B cell (primary cell): ENCODE results near the gene OXSR1. TPM values are rescaled to one million over a fixed set of nuclear protein-coding genes. Genes with fewer than 3 reads are reported as not detected.

Experiments
- ATAC-seq: fragments of 200-7000 bp; cut with Tn5 transposase; one replicate; pipeline ENCODE4 v1.10.0; 2021; ENCODE audit warnings: low read depth, mild to moderate bottlenecking, moderate number of reproducible peaks, moderate library complexity
- CTCF ChIA-PET: fragments of 350-600 bp; sonication (Branson Sonifier 250); formaldehyde crosslinking; loops from one replicate; lab custom pipeline; 2021; ENCODE audit warnings: antibody characterized with exemption, inconsistent platforms; lab: Charles Lee
- POLR2A ChIA-PET: fragments of 350-600 bp; sonication (Branson Sonifier 250); formaldehyde crosslinking; loops from one replicate; lab custom pipeline; 2021; ENCODE audit warnings: antibody characterized with exemption; lab: Charles Lee
- DNase-seq: peaks from one replicate; pipeline ENCODE4 v3.0.0; 2013
- H2AFZ ChIP-seq: 2 replicates; pipeline ENCODE4 v1.6.1; 2012; ENCODE audit warnings: mild to moderate bottlenecking, low read depth, low read length; ENCODE audit not compliant: insufficient read depth, poor library complexity, severe bottlenecking
- H3K27ac ChIP-seq, 2 donors: 1 replicate in 1 of 2; 2 replicates in 1 of 2; pipeline ENCODE4 v1.5.1; 2012 to 2013; ENCODE audit warnings: low read length in 2 of 2, mild to moderate bottlenecking in 2 of 2, moderate library complexity in 1 of 2
- H3K27me3 ChIP-seq, 4 experiments: fragments of 200-600 bp in 1 of 4; sonication (generic) in 1 of 4; replicated peaks in 1 of 4; 1 replicate in 2 of 4; 2 replicates in 2 of 4; pipeline versions ENCODE4 v1.6.1 to v1.7.0; 2013 to 2016; ENCODE audit warnings: low read length in 3 of 4, mild to moderate bottlenecking in 2 of 4, mixed read lengths in 1 of 4, moderate library complexity in 1 of 4; ENCODE audit not compliant: insufficient read depth in 4 of 4, control insufficient read depth in 3 of 4; ENCODE audit errors: control extremely low read depth in 1 of 4
- H3K36me3 ChIP-seq, 2 experiments: replicated peaks in 1 of 2; 1 replicate in 1 of 2; 2 replicates in 1 of 2; pipeline versions ENCODE4 v1.6.1 to v1.7.1; 2013; ENCODE audit warnings: low read length in 1 of 2; ENCODE audit not compliant: insufficient read depth in 2 of 2, control insufficient read depth in 1 of 2; ENCODE audit errors: control extremely low read depth in 1 of 2, extremely low read depth in 1 of 2
- H3K4me1 ChIP-seq, 2 donors: fragments of 200-600 bp in 1 of 2; sonication (generic) in 1 of 2; 1 replicate in 1 of 2; 2 replicates in 1 of 2; pipeline versions ENCODE4 v1.5.1 to v1.6.1; 2013 to 2017; ENCODE audit warnings: low read length in 2 of 2; ENCODE audit not compliant: control insufficient read depth in 2 of 2, insufficient read depth in 2 of 2
- H3K4me2 ChIP-seq: replicated peaks from 2 replicates; pipeline ENCODE3; 2012; ENCODE audit warnings: mild to moderate bottlenecking, low read depth, low read length; ENCODE audit not compliant: poor library complexity, severe bottlenecking
- H3K4me3 ChIP-seq, 5 experiments: fragments of 200-600 bp in 1 of 5; sonication (generic) in 1 of 5; 1 replicate in 3 of 5; 2 replicates in 2 of 5; pipeline versions ENCODE4 v1.5.1 to v1.7.0; 2011 to 2016; ENCODE audit warnings: low read length in 4 of 5, mild to moderate bottlenecking in 4 of 5, low read depth in 2 of 5, control low read depth in 1 of 5, moderate library complexity in 1 of 5; ENCODE audit not compliant: insufficient read depth in 1 of 5; ENCODE audit errors: control extremely low read depth in 1 of 5, extremely low read depth in 1 of 5
- H3K79me2 ChIP-seq: fragments of 200-600 bp; sonication (generic); one replicate; pipeline ENCODE4 v1.6.0; 2016; ENCODE audit warnings: low read length; ENCODE audit not compliant: control insufficient read depth, insufficient read depth
- H3K9ac ChIP-seq: fragments of 200-600 bp; sonication (generic); 2 replicates; pipeline ENCODE4 v1.6.1; 2017; ENCODE audit warnings: mild to moderate bottlenecking, low read length, moderate library complexity
- H3K9me3 ChIP-seq, 3 donors: one replicate each; pipeline versions ENCODE4 v1.6.1 to v1.7.1; 2013; ENCODE audit warnings: low read length in 2 of 3; ENCODE audit not compliant: control insufficient read depth in 2 of 3, insufficient read depth in 1 of 3; ENCODE audit errors: control extremely low read depth in 1 of 3
- H4K20me1 ChIP-seq: 2 replicates; pipeline ENCODE4 v1.6.0; 2012; ENCODE audit warnings: mild to moderate bottlenecking, low read length; ENCODE audit not compliant: insufficient read depth, control insufficient read depth, poor library complexity, severe bottlenecking
- H3K27ac Mint-ChIP-seq: one replicate; pipeline ENCODE4 v1.8.0; 2021; ENCODE audit warnings: mixed read lengths
- H3K27me3 Mint-ChIP-seq: one replicate; pipeline ENCODE4 v1.8.0; 2021; ENCODE audit warnings: mixed read lengths
- H3K4me1 Mint-ChIP-seq: one replicate; pipeline ENCODE4 v1.8.0; 2021; ENCODE audit warnings: mixed read lengths
- H3K4me3 Mint-ChIP-seq: one replicate; pipeline ENCODE4 v1.8.0; 2021; ENCODE audit warnings: mixed read lengths
- H3K9me3 Mint-ChIP-seq: one replicate; pipeline ENCODE4 v1.8.0; 2022; ENCODE audit warnings: mixed read lengths; ENCODE audit not compliant: insufficient read depth
- CTCF ChIP-seq: fragments of 200-600 bp; IDR thresholded peaks from one replicate; pipeline ENCODE4 v1.8.0; 2022; ENCODE audit warnings: antibody characterized with exemption, mild to moderate bottlenecking
- EZH2 ChIP-seq: IDR thresholded peaks from 2 replicates; pipeline ENCODE4 v1.6.1; 2012; ENCODE audit warnings: borderline replicate concordance, low read depth, mild to moderate bottlenecking, moderate library complexity, low read length; ENCODE audit not compliant: insufficient read depth, poor library complexity, severe bottlenecking
- WGBS: methylation state at CpG from one replicate; pipeline ENCODE4 v1.1.5; 2013; ENCODE audit warnings: missing lambda C conversion rate; ENCODE audit not compliant: insufficient coverage; 5-methylcytosine and 5-hydroxymethylcytosine counted together
- intact Hi-C: fragments of 100-400 bp; cut with micrococcal nuclease; formaldehyde crosslinking; loops from one replicate; pipeline ENCODE4 v1.10.0; 2022
- polyA plus RNA-seq: library from polyadenylated mRNA; depleted of rRNA; stranded (reverse); fragments of >200 nt; gene quantifications from 2 replicates; pipeline ENCODE4 v1.2.3, GENCODE V29; 2012
- total RNA-seq, 2 donors: library from RNA; stranded (reverse); fragments of 120-200 nt in 1 of 2; gene quantifications; 1 replicate in 1 of 2; 2 replicates in 1 of 2; pipeline versions ENCODE4 v1.2.3 to v1.2.4, GENCODE V29; 2013 to 2022

OXSR1 gene
- total and polyA plus RNA-seq, 2 donors (not counting 1 experiment from before 2014, with no cell fraction given): 15.5 to 41.5 TPM

DNA sequence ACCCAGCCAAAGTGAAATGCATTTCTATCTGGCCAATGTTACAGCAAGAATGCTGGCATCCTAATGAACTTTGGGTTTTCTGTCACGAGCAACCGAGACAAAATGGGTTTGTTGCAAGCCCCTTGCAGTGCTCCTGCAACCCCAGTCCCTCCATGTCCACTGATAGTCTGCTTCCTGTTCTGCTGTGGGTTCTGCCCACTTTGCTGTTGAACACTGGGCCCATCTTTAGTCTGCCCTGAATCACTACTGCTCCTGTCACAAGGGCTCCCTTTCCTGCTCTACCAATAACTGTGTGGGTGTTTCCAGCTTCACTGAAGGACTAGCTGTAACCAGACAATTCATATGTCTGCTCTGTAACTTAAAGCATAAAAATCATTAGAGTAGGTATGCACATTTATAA lies 12.7 kb upstream of the OXSR1 start:
- no peak overlapping the region for H3K27ac Mint-ChIP-seq

GRCh38 chr3:38153221-38153620 lies 12.1 kb upstream of the OXSR1 start:
- no peak for TF ChIP-seq EZH2
- no peak for TF ChIP-seq CTCF
- Histone ChIP-seq H3K4me3 (no peak overlapping the region), H3K27me3 (no peaks in the 10 kb centered on the region), H3K9me3 (peaks cover 0 to 1% (median 0%) of the 10 kb centered on the region in 3 donors), H3K4me2 (no peak overlapping the region), H3K9ac (no peak overlapping the region), H3K36me3 (no peaks in the 10 kb centered on the region), H3K4me1 (peaks cover 16 to 35% of the 10 kb centered on the region in 2 donors), H4K20me1 (no peaks in the 10 kb centered on the region), H3K79me2 (no peaks in the 10 kb centered on the region), H3K27ac (no peak overlapping the region), H2AFZ (no peak overlapping the region)
- H3K27ac Mint-ChIP-seq: peak overlapping the region; percentile 4
- peaks cover 42% of the 10 kb centered on the region for H3K4me1 Mint-ChIP-seq
- no peak for ATAC-seq
- DNase-seq: no peak
- intact Hi-C loops: loop anchor here (2.0 kb wide), 1 partner anchor 14 kb away; the partner anchor contains the start of gene MYD88
- no peak overlapping the region for H3K4me3 Mint-ChIP-seq
- WGBS: 90% methylated on average over 1 of the region's 2 CpGs
- H3K9me3 Mint-ChIP-seq: no peaks in the 10 kb centered on the region
- ChIA-PET CTCF (interaction anchor here (0.7 to 1.9 kb wide), 3 partner anchors 10 to 16 kb away, joined by 3 to 6 read pairs (median 3); partner anchors contain the start of gene ACAA1), POLR2A (no interaction called here)
- H3K27me3 Mint-ChIP-seq: no peaks in the 10 kb centered on the region

More for the DNA sequence above, 12.7 kb upstream of the OXSR1 start:
- Histone ChIP-seq H3K4me1 (peaks cover 22 to 40% of the 10 kb centered on the region in 2 donors), H3K36me3 (no peaks in the 10 kb centered on the region), H3K9me3 (peaks cover 0 to 1% (median 0%) of the 10 kb centered on the region in 3 donors), H3K9ac (no peak overlapping the region), H3K27ac (no peak overlapping the region), H3K4me3 (no peak overlapping the region), H3K4me2 (no peak overlapping the region), H2AFZ (no peak overlapping the region), H4K20me1 (no peaks in the 10 kb centered on the region), H3K27me3 (no peaks in the 10 kb centered on the region), H3K79me2 (no peaks in the 10 kb centered on the region)
- Mint-ChIP-seq H3K4me3 (no peak overlapping the region), H3K4me1 (peaks cover 48% of the 10 kb centered on the region), H3K9me3 (no peaks in the 10 kb centered on the region), H3K27me3 (no peaks in the 10 kb centered on the region)
- no peak for TF ChIP-seq EZH2
- ATAC-seq (no peak), DNase-seq (no peak)
- ChIA-PET CTCF (interaction anchor here (0.7 to 1.0 kb wide), 2 partner anchors 15 to 79 kb away, joined by 3 to 5 read pairs; partner anchors contain the start of gene ACAA1), POLR2A (no interaction called here)
- WGBS: 96% methylated on average over 2 of the region's 2 CpGs
- intact Hi-C loops: loop anchor here (2.0 kb wide), 1 partner anchor 14 kb away; the partner anchor contains the start of gene MYD88
